ENCODE measurements around the gene ITPR2. TPM values are rescaled to one million over a fixed set of nuclear protein-coding genes. Genes with fewer than 3 reads are reported as not detected.

The ITPR2 gene
- total RNA-seq, 2 experiments from 2014 or later, result 25.6 to 44.7 TPM

GRCh38 chr12:26839512-26839911 lies 6.5 kb upstream of the ITPR2 start:
- ChIA-PET POLR2A (no interaction called here), CTCF (ENCODE audit: unreplicated experiment) (no interaction called here)
- Histone ChIP-seq H4K20me1 (ENCODE audit: insufficient read depth, low read length) (no peaks in the 10 kb centered on the region), H3K36me3 (ENCODE audit: insufficient read depth, low read length) (no peaks in the 10 kb centered on the region), H3K79me2 (ENCODE audit: insufficient read depth, low read depth, low read length) (no peaks in the 10 kb centered on the region), H3K4me3 (ENCODE audit: low read depth, low read length, poor library complexity, severe bottlenecking) (no peak overlapping the region), H2AFZ (ENCODE audit: low read length) (no peak overlapping the region), H3K27ac (ENCODE audit: low read depth, low read length, poor library complexity, severe bottlenecking) (no peak overlapping the region), H3K9me3 (ENCODE audit: low read length) (no peaks in the 10 kb centered on the region), H3K4me2 (ENCODE audit: low read length) (no peak overlapping the region), H3K4me1 (ENCODE audit: insufficient read depth, low read length, poor library complexity, severe bottlenecking) (peaks cover 48% of the 10 kb centered on the region), H3K9me2 (ENCODE audit: insufficient read depth, low read length) (no peaks in the 10 kb centered on the region)
- intact Hi-C loops (cut with micrococcal nuclease; ENCODE audit: unreplicated experiment), result loop anchor here (10.0 kb wide), 2 partner anchors 465 to 685 kb away; no protein-coding TSS in a partner anchor
- TF ChIP-seq EZH2phosphoT487 (IDR thresholded peaks at IDR 0.05; ENCODE audit: borderline replicate concordance, low read depth, low read length), result no peak
- no peak for TF ChIP-seq CTCF (conservative IDR thresholded peaks at IDR 0.05; ENCODE audit: low read length)
- DNase-seq (ENCODE audit: low spot score), result no peak
- BruUV-seq (replicated peaks), result no TSS peak

- no TSS peak for BruUV-seq (replicated peaks)
- intact Hi-C loops (cut with micrococcal nuclease; ENCODE audit: unreplicated experiment), result loop anchor here (10.0 kb wide), 2 partner anchors 466 to 684 kb away; no protein-coding TSS in a partner anchor
- H2AFZ ChIP-seq (ENCODE audit: low read length), result no peak overlapping the region
- ChIA-PET POLR2A (no interaction called here), CTCF (ENCODE audit: unreplicated experiment) (no interaction called here)
- H3K4me3 ChIP-seq (ENCODE audit: low read depth, low read length, poor library complexity, severe bottlenecking), result no peak overlapping the region
- no peaks in the 10 kb centered on the region for H3K9me3 ChIP-seq (ENCODE audit: low read length)
- H4K20me1 ChIP-seq (ENCODE audit: insufficient read depth, low read length), result no peaks in the 10 kb centered on the region
- DNase-seq (ENCODE audit: low spot score), result no peak
- H3K79me2 ChIP-seq (ENCODE audit: insufficient read depth, low read depth, low read length), result no peaks in the 10 kb centered on the region
- H3K9me2 ChIP-seq (ENCODE audit: insufficient read depth, low read length), result no peaks in the 10 kb centered on the region
- TF ChIP-seq EZH2phosphoT487 (IDR thresholded peaks at IDR 0.05; ENCODE audit: borderline replicate concordance, low read depth, low read length) (no peak), CTCF (conservative IDR thresholded peaks at IDR 0.05; ENCODE audit: low read length) (no peak)
- no peaks in the 10 kb centered on the region for H3K36me3 ChIP-seq (ENCODE audit: insufficient read depth, low read length)
- no peak overlapping the region for H3K27ac ChIP-seq (ENCODE audit: low read depth, low read length, poor library complexity, severe bottlenecking)
- H3K4me2 ChIP-seq (ENCODE audit: low read length), result no peak overlapping the region
- peaks cover 48% of the 10 kb centered on the region for H3K4me1 ChIP-seq (ENCODE audit: insufficient read depth, low read length, poor library complexity, severe bottlenecking)
These were observed 6.0 kb upstream of the ITPR2 start for GRCh38 chr12:26838888-26839416.

GRCh38 chr12:26836201-26836600 lies 3.2 kb upstream of the ITPR2 start:
- BruUV-seq (replicated peaks), result no TSS peak
- Histone ChIP-seq H3K4me3 (ENCODE audit: low read depth, low read length, poor library complexity, severe bottlenecking) (no peak overlapping the region), H3K4me1 (ENCODE audit: insufficient read depth, low read length, poor library complexity, severe bottlenecking) (peaks cover 28% of the 10 kb centered on the region), H3K9me3 (ENCODE audit: low read length) (no peaks in the 10 kb centered on the region), H3K79me2 (ENCODE audit: insufficient read depth, low read depth, low read length) (peaks cover 6% of the 10 kb centered on the region; the same call in 1 of the 2 replicates), H4K20me1 (ENCODE audit: insufficient read depth, low read length) (peaks cover 1% of the 10 kb centered on the region; the same call in 1 of the 2 replicates), H2AFZ (ENCODE audit: low read length) (no peak overlapping the region), H3K4me2 (ENCODE audit: low read length) (no peak overlapping the region), H3K36me3 (ENCODE audit: insufficient read depth, low read length) (no peaks in the 10 kb centered on the region), H3K9me2 (ENCODE audit: insufficient read depth, low read length) (no peaks in the 10 kb centered on the region), H3K27ac (ENCODE audit: low read depth, low read length, poor library complexity, severe bottlenecking) (no peak overlapping the region)
- ChIA-PET CTCF (ENCODE audit: unreplicated experiment) (no interaction called here), POLR2A (interaction anchor here (0.6 kb wide), 1 partner anchor 31 kb away, joined by 3 read pairs; no protein-coding TSS in a partner anchor)
- DNase-seq (ENCODE audit: low spot score), result no peak
- intact Hi-C loops (cut with micrococcal nuclease; ENCODE audit: unreplicated experiment), result loop anchor here (10.0 kb wide), 2 partner anchors 469 to 681 kb away; no protein-coding TSS in a partner anchor
- TF ChIP-seq CTCF (conservative IDR thresholded peaks at IDR 0.05; ENCODE audit: low read length) (no peak), EZH2phosphoT487 (IDR thresholded peaks at IDR 0.05; ENCODE audit: borderline replicate concordance, low read depth, low read length) (no peak)
